ENCODE measurements around the gene ADCYAP1R1.

ADCYAP1R1 gene

GRCh38 chr7:31092606-31093005 lies 40.5 kb downstream of the ADCYAP1R1 start:
- no peak for DNase-seq

DNA sequence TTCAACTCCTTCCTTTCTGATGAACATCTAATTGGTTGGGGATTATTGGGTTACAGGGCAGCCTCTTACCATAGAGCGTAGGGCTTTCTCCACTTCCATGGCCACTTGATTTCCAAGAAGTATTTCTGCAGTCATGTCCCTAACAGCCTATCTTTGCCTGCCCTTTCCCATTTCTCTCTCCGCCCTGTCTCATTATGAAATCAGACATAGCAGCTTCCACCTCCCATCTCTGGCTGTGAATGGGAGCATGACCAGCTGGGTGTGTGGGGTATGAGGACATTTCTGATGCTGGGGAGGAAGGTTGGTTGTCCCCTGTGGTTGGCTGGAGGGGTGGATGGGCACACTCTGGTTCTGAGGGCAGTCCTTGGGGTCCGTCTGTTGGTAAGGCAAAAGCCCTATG lies 41.2 kb downstream of the ADCYAP1R1 start:
- no peak for DNase-seq

DNA sequence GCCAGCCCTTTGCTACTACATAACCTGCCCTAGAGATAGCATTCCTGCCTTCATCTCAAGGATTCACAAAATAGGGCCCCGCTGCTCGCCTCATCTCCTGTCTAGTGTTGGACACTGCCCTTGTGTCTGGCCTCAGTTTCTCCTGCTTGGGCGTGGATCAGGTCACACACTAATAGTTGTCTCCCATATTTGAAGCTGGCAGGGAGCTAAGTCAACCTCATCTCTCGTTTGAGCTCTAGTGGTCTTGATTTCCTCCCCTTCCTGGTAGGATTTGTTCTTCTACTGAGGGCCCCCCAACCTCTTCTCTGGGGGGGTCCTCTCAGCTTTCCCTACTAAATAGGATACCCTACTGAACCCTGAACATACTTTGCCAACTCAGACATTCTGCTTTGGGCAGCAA lies 42.2 kb downstream of the ADCYAP1R1 start:
- no peak for DNase-seq

- DNase-seq: no peak
Observed at GRCh38 chr7:31095286-31096197, 43.4 kb downstream of the ADCYAP1R1 start.

DNA sequence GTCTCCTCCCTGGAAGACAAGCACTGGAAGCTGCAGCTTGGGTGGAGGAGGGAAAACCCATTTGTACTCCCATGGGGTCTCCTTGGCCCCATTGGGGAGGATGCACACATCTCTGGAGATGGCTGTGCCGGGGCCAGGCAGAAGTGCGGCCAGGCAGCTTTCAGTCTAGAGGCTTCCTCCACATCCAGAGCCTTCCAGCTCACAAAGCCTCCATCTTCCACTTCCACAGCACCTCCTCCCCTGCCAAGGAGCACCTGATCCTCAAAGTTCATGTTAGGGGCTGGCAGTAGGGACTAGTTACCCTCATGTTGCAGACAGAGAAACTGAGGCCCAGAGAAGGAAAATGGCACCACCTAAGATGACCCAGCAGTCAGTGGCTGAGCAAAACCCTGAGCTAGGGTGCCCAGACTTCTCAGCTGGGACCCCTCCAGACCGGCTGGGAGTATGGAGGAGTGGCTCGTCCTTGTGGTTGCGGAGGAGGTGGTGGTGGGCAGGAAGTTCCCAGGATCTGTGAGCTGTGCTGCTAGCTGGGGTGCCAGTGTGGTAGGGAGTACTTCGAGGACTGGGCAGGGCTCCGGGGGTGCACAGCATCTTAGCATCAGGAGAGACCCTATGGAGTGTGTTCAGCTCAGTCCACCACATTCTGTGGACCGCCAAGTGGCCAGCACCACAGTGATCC lies 44.2 kb downstream of the ADCYAP1R1 start:
- DNase-seq: no peak

GRCh38 chr7:31096877-31097258 lies 44.8 kb downstream of the ADCYAP1R1 start:
- no peak for DNase-seq

DNA sequence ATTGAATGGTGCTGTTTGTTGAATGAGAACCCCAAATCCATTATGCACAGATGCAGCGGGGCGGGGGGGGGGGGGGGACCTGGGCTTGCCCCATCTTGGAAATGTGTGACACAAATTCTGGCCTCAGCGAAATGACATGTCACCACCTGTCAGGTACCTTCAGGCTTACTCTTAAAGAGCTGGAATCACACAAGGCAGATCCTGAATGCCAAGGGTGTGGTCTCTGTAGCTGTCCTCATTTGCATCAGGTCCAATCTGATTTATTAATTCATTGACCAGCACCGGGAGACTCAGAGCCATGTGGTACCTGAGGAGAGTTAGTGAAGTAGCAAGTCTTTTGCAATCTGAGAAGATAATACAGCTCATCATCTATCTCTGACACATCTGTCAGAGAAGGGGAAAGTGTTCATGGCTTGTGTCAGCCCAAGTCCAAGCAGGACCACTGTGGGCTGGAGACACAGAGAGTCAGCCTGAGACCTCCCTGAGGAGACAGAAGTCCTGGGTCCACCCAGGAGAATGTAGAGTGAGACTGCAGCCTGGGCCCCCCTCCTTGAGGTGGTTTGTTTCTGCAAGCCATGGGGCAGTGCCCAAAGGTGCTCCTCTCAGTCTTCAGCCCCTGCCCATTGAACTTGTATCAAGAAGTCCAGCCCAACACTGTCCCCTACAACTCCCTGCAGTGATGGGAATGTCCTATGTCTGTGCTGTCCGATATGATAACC lies 46.7 kb downstream of the ADCYAP1R1 start:
- DNase-seq: no peak

- no peak for DNase-seq
Observed at GRCh38 chr7:31099451-31100444, 47.6 kb downstream of the ADCYAP1R1 start.

GRCh38 chr7:31100445-31100844 lies 48.3 kb downstream of the ADCYAP1R1 start:
- DNase-seq: no peak

DNA sequence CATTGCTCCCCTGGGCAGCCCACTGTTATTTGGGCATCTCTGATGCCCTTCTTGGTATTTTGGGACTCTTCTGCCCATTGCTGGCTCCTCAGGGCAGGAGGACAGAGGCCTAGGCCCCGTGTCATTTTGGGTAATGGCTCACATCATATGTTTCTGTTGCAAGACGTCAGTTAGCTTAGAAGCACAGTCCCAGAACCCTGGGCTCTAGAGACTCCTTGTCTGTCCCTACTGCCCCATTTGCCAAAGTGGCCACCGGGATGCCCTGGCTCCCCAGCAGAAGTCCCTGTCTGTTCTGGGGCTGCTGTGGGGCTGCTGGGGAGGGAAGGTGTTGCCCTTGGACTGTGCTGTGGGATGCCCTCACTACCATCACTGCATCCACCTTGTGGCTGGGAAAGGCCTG lies 48.8 kb downstream of the ADCYAP1R1 start:
- no peak for DNase-seq

GRCh38 chr7:31101544-31101943 lies 49.4 kb downstream of the ADCYAP1R1 start:
- no peak for DNase-seq

DNA sequence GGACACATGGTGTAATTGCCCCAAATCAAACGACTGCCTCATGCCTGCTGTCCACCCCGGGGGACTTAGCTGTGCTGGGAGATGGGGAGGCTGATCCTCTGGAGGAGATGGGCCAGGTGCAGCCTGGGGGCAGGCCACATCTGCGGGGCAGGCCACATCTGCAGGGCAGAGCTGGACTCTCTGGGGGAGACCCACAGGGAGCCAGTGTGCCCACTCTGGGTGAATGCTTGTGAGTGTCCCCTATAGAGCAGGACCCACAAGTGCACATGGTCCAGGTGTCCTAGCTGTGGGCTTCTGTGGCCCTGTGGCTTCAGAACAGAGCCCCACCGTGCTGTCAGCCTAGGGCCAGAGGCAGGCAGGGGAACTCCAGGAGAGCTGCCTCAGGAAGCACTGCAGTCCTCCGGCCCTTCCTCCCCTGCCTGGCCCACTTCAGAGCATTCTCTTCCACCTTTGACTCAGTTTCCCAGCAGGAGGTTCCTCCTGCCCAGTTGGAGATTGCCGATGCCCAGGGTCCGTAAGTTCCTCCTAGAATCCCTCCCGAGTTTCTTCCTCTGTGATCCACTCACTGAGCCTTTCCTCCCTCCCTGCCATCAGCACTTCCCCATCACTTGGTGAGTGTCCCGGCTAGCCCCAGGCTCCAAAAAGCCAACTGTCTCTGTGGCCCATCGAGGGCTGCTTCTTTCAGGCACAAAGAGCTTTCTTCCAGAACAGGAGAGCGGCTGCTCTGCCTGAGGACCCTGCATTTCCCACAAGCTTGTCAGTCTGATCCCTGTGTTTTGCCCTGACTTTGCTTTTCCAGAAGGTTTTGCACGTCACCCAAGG lies 50.3 kb downstream of the ADCYAP1R1 start:
- DNase-seq: no peak

- DNase-seq: no peak
Observed at GRCh38 chr7:31102973-31103850, 51.1 kb downstream of the ADCYAP1R1 start.

DNA sequence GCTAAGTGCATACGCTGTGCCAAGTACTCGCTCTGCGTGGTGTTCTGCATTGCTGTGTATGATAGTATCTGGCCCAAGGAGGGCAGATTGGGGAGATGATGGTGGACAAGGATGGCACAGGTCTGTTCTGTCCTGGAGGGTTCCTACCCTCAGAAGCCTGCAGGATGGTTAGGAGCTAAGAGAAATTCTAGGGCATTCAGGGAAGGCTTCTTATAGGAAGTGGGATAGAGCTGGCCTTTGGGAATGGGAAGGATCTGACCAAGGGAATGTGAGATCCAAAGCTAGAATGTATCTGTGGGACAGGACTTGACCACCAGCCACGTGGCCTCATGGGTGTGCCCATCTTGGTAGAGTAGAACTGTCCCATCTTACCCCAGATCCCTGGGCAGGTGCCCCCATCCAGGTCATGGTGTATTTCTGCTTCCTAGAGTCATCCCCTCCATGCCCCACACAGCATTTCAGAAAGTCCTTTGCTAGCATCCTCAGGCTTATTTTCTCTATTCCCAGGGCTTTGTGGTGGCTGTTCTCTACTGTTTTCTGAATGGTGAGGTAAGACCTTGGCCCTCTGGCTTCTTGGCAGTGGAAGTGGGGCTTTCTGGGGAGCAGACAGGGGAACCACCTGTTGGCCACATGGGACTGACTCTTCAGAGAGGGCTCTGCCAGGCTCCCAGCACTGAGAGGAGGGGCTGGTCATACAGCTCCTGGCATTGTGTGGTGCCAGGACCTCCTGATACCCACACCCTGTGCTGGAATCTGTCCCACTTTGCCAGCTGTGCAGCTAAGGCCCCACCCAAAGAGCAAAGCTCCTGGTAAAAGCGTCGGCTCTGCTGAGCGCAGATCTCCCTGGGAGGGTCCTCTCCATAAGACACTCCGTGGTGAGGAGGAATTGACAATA lies 52.5 kb downstream of the ADCYAP1R1 start:
- DNase-seq: no peak

DNA sequence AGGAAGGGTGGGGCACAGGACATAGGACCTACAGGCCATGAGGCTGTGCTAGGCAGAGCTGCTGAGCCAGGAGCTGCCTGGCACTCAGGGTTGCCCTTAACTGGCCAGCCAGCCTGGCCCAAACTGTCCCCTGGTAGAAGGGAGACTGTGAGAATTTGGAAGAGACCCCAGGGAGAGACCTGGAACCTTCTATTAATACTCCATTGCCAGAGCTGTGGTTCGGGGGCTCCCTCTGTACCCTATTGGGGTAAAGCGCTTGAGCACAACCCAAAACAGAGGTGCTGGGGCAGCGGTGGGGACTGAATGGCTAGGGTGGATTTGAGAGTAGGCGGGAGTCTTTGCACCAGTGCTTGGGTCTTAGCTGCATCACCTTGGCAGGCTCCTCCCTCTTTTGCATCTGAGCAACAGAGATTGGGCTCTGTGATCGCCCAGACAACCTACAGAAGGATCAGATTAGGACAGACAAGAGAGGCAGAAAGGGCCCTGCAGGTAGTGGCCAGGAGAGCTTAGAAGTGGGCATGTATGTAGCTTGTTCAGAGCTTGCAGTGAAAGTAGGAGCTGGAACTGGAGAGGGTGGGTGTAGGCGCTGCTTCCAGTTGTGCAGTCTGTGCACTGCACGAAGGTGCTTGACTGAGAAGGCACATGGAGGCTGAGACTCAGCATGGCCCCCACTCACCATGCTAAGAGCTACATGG lies 53.3 kb downstream of the ADCYAP1R1 start:
- DNase-seq: no peak

- no peak for DNase-seq
Observed at GRCh38 chr7:31106303-31107105, 54.4 kb downstream of the ADCYAP1R1 start.

Data from CD4-positive, alpha-beta T cell treated with Interleukin-17A for 1 hour (primary cell).